Measurements from ENCODE around the gene RXFP2.

DNA sequence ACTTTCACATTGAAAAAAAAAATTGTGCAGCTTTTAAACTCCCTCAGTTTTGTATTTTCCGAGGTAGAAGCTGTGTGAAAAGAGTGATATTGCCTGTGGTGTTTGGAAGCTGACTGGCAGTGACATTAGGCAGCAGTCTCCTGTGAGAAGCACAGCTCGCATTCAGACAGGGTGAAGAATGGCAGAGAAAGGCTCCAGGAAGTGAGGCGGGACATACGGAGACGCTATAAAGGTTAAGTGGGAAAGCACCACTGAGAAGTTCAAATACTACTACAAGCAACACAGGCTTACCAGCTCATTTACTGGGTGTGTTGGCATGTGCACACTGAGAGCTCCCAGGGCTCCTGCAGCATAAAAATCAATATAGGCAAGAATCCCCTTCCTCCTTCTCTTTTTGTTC is 88.4 kb downstream of the RXFP2 start:
- TF ChIP-seq EZH2phosphoT487 (IDR thresholded peaks at IDR 0.05; ENCODE audit: borderline replicate concordance, low read depth), result no peak
- TF ChIP-seq, protein P1, sequence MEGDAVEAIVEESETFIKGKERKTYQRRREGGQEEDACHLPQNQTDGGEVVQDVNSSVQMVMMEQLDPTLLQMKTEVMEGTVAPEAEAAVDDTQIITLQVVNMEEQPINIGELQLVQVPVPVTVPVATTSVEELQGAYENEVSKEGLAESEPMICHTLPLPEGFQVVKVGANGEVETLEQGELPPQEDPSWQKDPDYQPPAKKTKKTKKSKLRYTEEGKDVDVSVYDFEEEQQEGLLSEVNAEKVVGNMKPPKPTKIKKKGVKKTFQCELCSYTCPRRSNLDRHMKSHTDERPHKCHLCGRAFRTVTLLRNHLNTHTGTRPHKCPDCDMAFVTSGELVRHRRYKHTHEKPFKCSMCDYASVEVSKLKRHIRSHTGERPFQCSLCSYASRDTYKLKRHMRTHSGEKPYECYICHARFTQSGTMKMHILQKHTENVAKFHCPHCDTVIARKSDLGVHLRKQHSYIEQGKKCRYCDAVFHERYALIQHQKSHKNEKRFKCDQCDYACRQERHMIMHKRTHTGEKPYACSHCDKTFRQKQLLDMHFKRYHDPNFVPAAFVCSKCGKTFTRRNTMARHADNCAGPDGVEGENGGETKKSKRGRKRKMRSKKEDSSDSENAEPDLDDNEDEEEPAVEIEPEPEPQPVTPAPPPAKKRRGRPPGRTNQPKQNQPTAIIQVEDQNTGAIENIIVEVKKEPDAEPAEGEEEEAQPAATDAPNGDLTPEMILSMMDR (IDR thresholded peaks at IDR 0.05), result no peak
- no peak for TF ChIP-seq TEAD4 (IDR thresholded peaks at IDR 0.05; ENCODE audit: borderline replicate concordance, insufficient read depth)
- no peak for TF ChIP-seq RFX5 (IDR thresholded peaks at IDR 0.05; ENCODE audit: low read length)
- TF ChIP-seq, protein P2, sequence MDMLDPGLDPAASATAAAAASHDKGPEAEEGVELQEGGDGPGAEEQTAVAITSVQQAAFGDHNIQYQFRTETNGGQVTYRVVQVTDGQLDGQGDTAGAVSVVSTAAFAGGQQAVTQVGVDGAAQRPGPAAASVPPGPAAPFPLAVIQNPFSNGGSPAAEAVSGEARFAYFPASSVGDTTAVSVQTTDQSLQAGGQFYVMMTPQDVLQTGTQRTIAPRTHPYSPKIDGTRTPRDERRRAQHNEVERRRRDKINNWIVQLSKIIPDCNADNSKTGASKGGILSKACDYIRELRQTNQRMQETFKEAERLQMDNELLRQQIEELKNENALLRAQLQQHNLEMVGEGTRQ (IDR thresholded peaks at IDR 0.05; ENCODE audit: borderline replicate concordance, low read depth, low read length), result no peak
- no peak for TF ChIP-seq FOXJ3 (CRISPR knock-in tag; IDR thresholded peaks at IDR 0.05)
- TF ChIP-seq EP300 (IDR thresholded peaks at IDR 0.05; ENCODE audit: borderline replicate concordance in 1 of 2, low read depth in 1 of 2, low read length in 1 of 2), result no peak
- TF ChIP-seq CHD2 (IDR thresholded peaks at IDR 0.05; ENCODE audit: low read length, partially characterized antibody), result no peak
- TF ChIP-seq RAD21 (IDR thresholded peaks at IDR 0.05; ENCODE audit: low read length), result no peak
- TF ChIP-seq, protein P3, sequence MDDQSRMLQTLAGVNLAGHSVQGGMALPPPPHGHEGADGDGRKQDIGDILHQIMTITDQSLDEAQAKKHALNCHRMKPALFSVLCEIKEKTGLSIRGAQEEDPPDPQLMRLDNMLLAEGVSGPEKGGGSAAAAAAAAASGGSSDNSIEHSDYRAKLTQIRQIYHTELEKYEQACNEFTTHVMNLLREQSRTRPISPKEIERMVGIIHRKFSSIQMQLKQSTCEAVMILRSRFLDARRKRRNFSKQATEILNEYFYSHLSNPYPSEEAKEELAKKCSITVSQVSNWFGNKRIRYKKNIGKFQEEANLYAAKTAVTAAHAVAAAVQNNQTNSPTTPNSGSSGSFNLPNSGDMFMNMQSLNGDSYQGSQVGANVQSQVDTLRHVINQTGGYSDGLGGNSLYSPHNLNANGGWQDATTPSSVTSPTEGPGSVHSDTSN (IDR thresholded peaks at IDR 0.05), result no peak
- TF ChIP-seq, protein P4, sequence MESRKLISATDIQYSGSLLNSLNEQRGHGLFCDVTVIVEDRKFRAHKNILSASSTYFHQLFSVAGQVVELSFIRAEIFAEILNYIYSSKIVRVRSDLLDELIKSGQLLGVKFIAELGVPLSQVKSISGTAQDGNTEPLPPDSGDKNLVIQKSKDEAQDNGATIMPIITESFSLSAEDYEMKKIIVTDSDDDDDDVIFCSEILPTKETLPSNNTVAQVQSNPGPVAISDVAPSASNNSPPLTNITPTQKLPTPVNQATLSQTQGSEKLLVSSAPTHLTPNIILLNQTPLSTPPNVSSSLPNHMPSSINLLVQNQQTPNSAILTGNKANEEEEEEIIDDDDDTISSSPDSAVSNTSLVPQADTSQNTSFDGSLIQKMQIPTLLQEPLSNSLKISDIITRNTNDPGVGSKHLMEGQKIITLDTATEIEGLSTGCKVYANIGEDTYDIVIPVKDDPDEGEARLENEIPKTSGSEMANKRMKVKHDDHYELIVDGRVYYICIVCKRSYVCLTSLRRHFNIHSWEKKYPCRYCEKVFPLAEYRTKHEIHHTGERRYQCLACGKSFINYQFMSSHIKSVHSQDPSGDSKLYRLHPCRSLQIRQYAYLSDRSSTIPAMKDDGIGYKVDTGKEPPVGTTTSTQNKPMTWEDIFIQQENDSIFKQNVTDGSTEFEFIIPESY (IDR thresholded peaks at IDR 0.05; ENCODE audit: borderline replicate concordance, low read depth), result no peak
- no peak for TF ChIP-seq TAF1 (IDR thresholded peaks at IDR 0.05; ENCODE audit: borderline replicate concordance, low read depth, low read length)
- TF ChIP-seq YY1 (IDR thresholded peaks at IDR 0.05; ENCODE audit: low read depth), result no peak

Measured in SK-N-SH (cell line).